ENCODE results near the gene EZH2. TPM values are rescaled to one million over a fixed set of nuclear protein-coding genes. Genes with fewer than 3 reads are reported as not detected.

The EZH2 gene
- total and polyA plus RNA-seq, 4 donors: 17.2 to 34.2 (median 22.2) TPM

DNA sequence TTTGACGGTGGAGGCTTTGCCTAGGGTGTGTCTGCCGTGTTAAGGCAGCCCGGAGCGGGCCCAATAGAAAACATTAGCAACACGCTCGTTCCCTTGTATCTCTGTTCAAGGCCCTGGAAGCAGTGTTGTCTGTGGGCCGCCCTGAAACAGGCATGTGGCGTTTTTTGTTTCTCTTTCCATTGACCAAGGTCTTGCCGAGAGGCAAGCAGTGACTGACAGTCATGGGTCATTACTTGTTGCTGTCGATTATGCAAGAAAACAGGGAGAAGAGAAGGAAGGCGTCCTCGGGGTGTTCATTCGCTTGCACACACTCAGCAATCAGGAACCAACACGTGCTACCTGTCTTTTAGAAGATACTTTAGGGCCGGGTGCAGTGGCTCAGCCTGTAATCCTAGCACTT is 92.5 kb downstream of the EZH2 start:
- no peaks in the 10 kb centered on the region for H3K27me3 ChIP-seq (ENCODE audit: control insufficient read depth, insufficient read depth, low read length)
- H3K27ac ChIP-seq (ENCODE audit: low read depth, low read length): no peak overlapping the region
- no peaks in the 10 kb centered on the region for H3K9me3 ChIP-seq (ENCODE audit: control insufficient read depth, insufficient read depth, low read length)
- WGBS (ENCODE audit: insufficient coverage): 94% methylated on average over 14 of the region's 15 CpGs
- no peak for DNase-seq (ENCODE audit: low read depth in 4 of 6, low spot score in 6 of 6)
- no peak overlapping the region for H3K4me3 ChIP-seq (ENCODE audit: low read depth, low read length)
- peaks cover 56% of the 10 kb centered on the region for H3K36me3 ChIP-seq (ENCODE audit: control insufficient read depth, insufficient read depth, low read length)
- no peaks in the 10 kb centered on the region for H3K4me1 ChIP-seq (ENCODE audit: control insufficient read depth, insufficient read depth, low read length)

DNA sequence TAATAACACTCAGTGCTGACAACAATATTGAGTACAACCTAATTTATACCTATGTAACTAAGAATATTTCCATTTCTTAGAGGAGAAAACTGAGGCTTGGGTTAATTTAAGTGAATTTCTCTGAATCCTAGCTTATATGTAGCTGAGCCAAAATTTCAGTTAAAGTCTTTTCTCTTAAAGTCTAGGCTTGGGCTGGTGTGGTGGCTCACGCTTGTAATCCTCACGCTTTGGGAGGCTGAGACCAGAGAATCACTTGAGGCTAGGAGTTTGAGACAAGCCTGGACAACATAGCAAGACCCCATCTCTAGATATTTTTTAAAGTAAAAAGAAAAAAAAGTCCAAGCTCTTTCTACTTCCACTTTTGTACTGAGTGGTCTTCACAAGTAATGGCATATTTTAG is 93.2 kb downstream of the EZH2 start:
- peaks cover 54% of the 10 kb centered on the region for H3K36me3 ChIP-seq (ENCODE audit: control insufficient read depth, insufficient read depth, low read length)

DNA sequence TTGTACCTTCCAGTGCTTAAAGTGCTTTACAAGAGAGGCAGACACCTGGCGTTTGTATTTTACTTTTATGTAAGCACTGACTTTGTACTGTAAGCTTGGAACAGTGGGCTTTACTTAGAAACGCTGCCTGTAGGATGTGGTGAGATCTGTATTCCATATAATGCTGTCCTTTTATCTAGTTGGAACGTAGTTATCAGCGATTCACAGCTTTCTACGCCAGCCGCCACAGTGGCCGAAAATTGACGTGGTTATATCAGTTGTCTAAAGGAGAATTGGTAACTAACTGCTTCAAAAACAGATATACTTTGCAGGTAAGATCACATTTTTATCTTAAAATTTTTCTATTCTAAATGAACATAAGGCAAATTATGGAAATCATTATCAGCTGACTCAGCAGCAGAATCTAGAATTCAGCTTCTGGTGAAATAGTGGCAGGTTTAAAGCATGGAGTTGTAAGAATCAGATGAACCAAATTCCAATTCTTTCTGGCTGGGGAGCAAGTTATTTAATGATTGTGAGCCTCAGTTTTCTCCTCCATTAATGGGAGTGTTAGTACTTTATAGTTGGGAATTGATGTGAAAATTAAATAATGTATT is 93.9 kb downstream of the EZH2 start:
- no peak for DNase-seq (ENCODE audit: low read depth in 4 of 6, low spot score in 6 of 6)
- Histone ChIP-seq H3K4me1 (ENCODE audit: control insufficient read depth, insufficient read depth, low read length) (no peaks in the 10 kb centered on the region), H3K4me3 (ENCODE audit: low read depth, low read length) (no peak overlapping the region), H3K36me3 (ENCODE audit: control insufficient read depth, insufficient read depth, low read length) (peaks cover 54% of the 10 kb centered on the region), H3K27ac (ENCODE audit: low read depth, low read length) (no peak overlapping the region), H3K9me3 (ENCODE audit: control insufficient read depth, insufficient read depth, low read length) (no peaks in the 10 kb centered on the region), H3K27me3 (ENCODE audit: control insufficient read depth, insufficient read depth, low read length) (no peaks in the 10 kb centered on the region)
- WGBS (ENCODE audit: insufficient coverage): 67% methylated on average over 1 of the region's 8 CpGs

More for the DNA sequence above, 93.2 kb downstream of the EZH2 start:
- no CpG with 5 or more reads among the region's 2 CpGs for WGBS (ENCODE audit: insufficient coverage)
- Histone ChIP-seq H3K27ac (ENCODE audit: low read depth, low read length) (no peak overlapping the region), H3K9me3 (ENCODE audit: control insufficient read depth, insufficient read depth, low read length) (no peaks in the 10 kb centered on the region), H3K4me3 (ENCODE audit: low read depth, low read length) (no peak overlapping the region), H3K4me1 (ENCODE audit: control insufficient read depth, insufficient read depth, low read length) (no peaks in the 10 kb centered on the region), H3K27me3 (ENCODE audit: control insufficient read depth, insufficient read depth, low read length) (no peaks in the 10 kb centered on the region)
- no peak for DNase-seq (ENCODE audit: low read depth in 4 of 6, low spot score in 6 of 6)

DNA sequence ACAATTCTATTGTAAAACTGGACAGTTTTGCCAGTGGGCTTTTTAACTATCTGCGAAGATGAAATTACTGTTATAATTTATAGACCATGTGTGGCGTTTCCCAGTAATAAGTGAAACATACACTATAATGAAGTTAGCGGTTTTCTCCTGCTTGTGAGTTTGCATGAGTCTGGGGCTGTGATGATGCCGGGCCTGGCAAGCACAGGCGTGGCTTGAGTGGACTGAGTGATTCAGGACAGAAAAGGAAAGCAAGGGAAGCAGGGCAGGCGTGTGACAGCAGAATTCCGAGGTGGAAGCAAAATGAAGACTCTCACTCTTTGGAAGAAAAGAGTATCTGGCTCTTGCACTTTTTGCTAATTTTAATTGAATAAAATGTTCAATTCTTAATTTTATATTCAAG is 94.9 kb downstream of the EZH2 start:
- no peaks in the 10 kb centered on the region for H3K4me1 ChIP-seq (ENCODE audit: control insufficient read depth, insufficient read depth, low read length)
- no peak overlapping the region for H3K27ac ChIP-seq (ENCODE audit: low read depth, low read length)
- peaks cover 47% of the 10 kb centered on the region for H3K36me3 ChIP-seq (ENCODE audit: control insufficient read depth, insufficient read depth, low read length)
- WGBS (ENCODE audit: insufficient coverage): 97% methylated on average over 3 of the region's 7 CpGs
- H3K4me3 ChIP-seq (ENCODE audit: low read depth, low read length): no peak overlapping the region
- no peaks in the 10 kb centered on the region for H3K27me3 ChIP-seq (ENCODE audit: control insufficient read depth, insufficient read depth, low read length)
- no peak for DNase-seq (ENCODE audit: low read depth in 4 of 6, low spot score in 6 of 6)
- no peaks in the 10 kb centered on the region for H3K9me3 ChIP-seq (ENCODE audit: control insufficient read depth, insufficient read depth, low read length)

DNA sequence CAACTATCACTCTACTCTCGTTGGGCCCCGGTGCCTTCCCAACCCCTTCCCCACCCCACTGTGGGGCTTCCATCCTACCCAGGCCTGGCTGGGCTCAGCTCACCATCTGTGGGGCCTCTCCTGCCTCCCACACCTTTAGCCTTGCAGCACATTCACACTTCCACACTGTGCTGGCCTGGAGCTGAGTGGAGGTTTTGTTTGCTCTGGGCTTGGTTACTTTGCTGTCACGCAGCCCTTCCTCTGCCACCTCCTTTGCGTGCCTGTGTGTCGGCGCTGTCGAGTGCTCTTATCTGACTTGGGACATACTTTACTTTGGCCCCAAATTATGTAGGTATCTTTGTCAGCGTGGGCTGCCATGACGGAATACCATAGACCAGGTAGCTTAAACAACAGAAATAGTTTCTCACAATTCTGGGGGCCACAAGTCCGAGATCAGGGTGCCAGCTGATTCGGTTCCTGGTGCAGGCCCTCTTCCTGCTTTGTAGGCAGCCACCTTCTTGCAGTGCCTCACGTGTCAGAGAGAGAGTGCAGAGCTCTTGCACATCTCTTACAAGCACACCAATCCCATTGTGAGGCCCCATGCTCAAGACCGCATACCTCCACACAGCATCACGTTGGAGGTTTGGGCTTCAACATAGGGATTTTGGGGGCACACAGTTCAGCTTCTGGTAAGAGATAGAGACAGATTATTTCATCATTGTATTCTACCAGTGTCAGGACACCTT is 96.4 kb downstream of the EZH2 start:
- Histone ChIP-seq H3K4me1 (ENCODE audit: control insufficient read depth, insufficient read depth, low read length) (no peaks in the 10 kb centered on the region), H3K27me3 (ENCODE audit: control insufficient read depth, insufficient read depth, low read length) (no peaks in the 10 kb centered on the region), H3K36me3 (ENCODE audit: control insufficient read depth, insufficient read depth, low read length) (peaks cover 45% of the 10 kb centered on the region), H3K27ac (ENCODE audit: low read depth, low read length) (no peak overlapping the region), H3K4me3 (ENCODE audit: low read depth, low read length) (no peak overlapping the region), H3K9me3 (ENCODE audit: control insufficient read depth, insufficient read depth, low read length) (no peaks in the 10 kb centered on the region)
- WGBS (ENCODE audit: insufficient coverage): 97% methylated on average over 12 of the region's 14 CpGs
- no peak for DNase-seq (ENCODE audit: low read depth in 4 of 6, low spot score in 6 of 6)

DNA sequence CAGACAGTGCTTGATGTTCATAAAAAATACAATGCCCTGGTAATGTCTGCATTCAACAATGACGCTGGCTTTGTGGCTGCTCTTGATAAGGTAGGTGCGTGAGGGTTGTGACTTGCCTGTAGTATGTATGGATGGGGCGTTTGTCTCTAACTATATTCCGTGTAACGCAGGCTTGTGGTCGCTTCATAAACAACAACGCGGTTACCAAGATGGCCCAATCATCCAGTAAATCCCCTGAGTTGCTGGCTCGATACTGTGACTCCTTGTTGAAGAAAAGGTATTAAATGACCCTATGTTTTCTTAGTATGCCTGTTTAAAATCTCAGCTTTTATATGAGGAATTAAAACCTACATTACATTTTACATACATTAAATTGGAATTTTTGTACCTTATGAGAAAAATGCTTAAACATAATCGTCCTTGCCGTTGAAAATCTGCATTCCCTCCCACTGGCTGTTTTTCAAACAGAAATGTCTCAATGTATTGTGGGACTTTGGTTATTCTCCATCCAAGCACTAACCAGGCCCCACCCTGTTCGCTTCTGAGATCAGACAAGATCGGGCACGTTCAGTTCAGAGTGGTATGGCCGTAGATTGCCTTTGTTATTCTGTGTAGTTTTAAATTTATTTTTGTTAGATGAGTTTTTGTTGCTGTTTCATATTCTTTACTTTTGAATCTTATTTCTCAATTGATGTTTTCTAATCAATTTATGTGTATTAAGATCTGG is 100.1 kb downstream of the EZH2 start:
- no peaks in the 10 kb centered on the region for H3K9me3 ChIP-seq (ENCODE audit: control insufficient read depth, insufficient read depth, low read length)
- no peak overlapping the region for H3K27ac ChIP-seq (ENCODE audit: low read depth, low read length)
- DNase-seq (ENCODE audit: low read depth in 4 of 6, low spot score in 6 of 6): no peak
- no peaks in the 10 kb centered on the region for H3K4me1 ChIP-seq (ENCODE audit: control insufficient read depth, insufficient read depth, low read length)
- no peaks in the 10 kb centered on the region for H3K27me3 ChIP-seq (ENCODE audit: control insufficient read depth, insufficient read depth, low read length)
- peaks cover 35% of the 10 kb centered on the region for H3K36me3 ChIP-seq (ENCODE audit: control insufficient read depth, insufficient read depth, low read length)
- no peak overlapping the region for H3K4me3 ChIP-seq (ENCODE audit: low read depth, low read length)
- WGBS (ENCODE audit: insufficient coverage): 83% methylated on average over 3 of the region's 15 CpGs

DNA sequence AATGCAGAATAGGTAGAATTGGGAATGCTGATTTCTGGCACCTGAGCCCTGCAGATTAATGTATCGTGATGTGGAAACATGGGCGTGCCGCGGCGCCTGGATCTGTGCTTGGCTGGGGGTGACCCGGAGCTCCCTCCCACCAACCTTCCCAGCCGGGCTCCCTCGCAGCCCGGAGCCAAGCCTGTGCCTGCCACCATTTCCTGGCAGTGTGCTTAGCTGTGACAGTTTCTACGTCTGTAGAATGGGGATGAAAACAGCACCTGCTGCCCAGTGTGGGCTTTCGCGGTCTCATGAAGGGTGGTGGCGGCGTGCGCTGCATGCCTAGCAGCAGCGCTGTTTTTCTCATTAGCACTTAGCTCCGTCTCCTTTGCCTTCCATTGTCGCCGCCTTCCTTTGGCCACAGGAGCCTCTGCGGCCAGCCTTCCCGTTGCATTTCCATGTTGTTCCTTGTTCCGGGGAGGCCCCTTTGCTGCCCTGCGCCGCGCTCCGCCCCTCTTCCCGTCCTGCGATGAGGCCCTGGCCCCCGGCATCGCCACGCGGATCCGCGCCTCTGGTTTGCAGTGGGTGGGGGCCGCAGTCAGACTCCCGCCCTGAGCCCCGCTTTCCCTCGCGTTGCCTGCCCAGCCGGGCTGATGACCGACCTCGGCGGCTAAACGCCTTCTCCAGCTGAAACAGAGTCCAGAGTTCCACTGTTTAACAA is 101.2 kb downstream of the EZH2 start:
- Histone ChIP-seq H3K27ac (ENCODE audit: low read depth, low read length) (no peak overlapping the region), H3K4me3 (ENCODE audit: low read depth, low read length) (no peak overlapping the region), H3K36me3 (ENCODE audit: control insufficient read depth, insufficient read depth, low read length) (peaks cover 33% of the 10 kb centered on the region), H3K9me3 (ENCODE audit: control insufficient read depth, insufficient read depth, low read length) (no peaks in the 10 kb centered on the region), H3K27me3 (ENCODE audit: control insufficient read depth, insufficient read depth, low read length) (no peaks in the 10 kb centered on the region), H3K4me1 (ENCODE audit: control insufficient read depth, insufficient read depth, low read length) (no peaks in the 10 kb centered on the region)
- DNase-seq (ENCODE audit: low read depth in 4 of 6, low spot score in 6 of 6): peak in 1 of 6 donors; percentile 46
- WGBS (ENCODE audit: insufficient coverage): 74% methylated on average over 35 of the region's 44 CpGs

DNA sequence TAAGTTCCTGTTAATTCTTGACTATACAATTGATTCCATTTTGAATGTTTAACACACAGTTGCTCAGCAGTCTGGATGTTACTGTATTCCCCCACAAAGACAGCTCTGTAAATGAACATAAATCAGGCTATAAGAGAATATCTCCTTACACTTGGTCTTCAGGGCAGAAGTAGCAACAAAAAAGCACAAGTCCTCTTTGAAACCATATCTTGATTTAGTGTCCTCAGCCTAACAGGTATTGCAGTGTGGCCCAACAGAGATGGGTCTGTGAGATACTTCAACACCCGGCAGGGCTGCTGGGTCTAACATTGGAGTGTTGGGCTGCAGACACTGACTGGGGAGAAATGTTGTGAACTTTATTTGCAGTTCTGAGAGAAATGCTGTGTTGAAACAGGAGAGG is 109.6 kb downstream of the EZH2 start:
- DNase-seq (ENCODE audit: low read depth in 4 of 6, low spot score in 6 of 6): no peak
- no peak overlapping the region for H3K27ac ChIP-seq (ENCODE audit: low read depth, low read length)
- H3K36me3 ChIP-seq (ENCODE audit: control insufficient read depth, insufficient read depth, low read length): peaks cover 2% of the 10 kb centered on the region
- no peaks in the 10 kb centered on the region for H3K9me3 ChIP-seq (ENCODE audit: control insufficient read depth, insufficient read depth, low read length)
- WGBS (ENCODE audit: insufficient coverage): 60% methylated on average over 1 of the region's 1 CpG
- H3K4me1 ChIP-seq (ENCODE audit: control insufficient read depth, insufficient read depth, low read length): no peaks in the 10 kb centered on the region
- H3K4me3 ChIP-seq (ENCODE audit: low read depth, low read length): no peak overlapping the region
- H3K27me3 ChIP-seq (ENCODE audit: control insufficient read depth, insufficient read depth, low read length): no peaks in the 10 kb centered on the region

DNA sequence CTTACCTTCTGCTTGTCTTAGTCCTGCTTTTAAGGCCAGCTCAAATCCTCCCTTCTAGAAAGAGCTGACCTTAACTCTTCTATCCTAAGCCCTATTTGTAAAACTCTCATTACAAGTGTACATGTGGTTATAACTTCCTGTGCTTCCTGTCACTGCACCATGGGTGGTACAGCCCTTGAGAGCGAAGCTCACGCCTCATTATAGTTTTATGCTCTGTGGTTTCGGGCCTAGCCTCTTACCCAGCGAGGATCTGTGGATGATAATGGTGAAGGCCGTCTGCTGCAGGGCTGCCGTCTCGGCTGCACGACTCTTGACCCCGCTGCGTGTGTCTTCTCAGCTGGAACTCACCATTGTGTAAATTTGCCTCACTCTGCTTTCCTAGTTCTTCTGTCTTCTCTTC is 110.8 kb downstream of the EZH2 start:
- Histone ChIP-seq H3K4me3 (ENCODE audit: low read depth, low read length) (no peak overlapping the region), H3K4me1 (ENCODE audit: control insufficient read depth, insufficient read depth, low read length) (no peaks in the 10 kb centered on the region), H3K9me3 (ENCODE audit: control insufficient read depth, insufficient read depth, low read length) (no peaks in the 10 kb centered on the region), H3K27ac (ENCODE audit: low read depth, low read length) (no peak overlapping the region), H3K27me3 (ENCODE audit: control insufficient read depth, insufficient read depth, low read length) (no peaks in the 10 kb centered on the region), H3K36me3 (ENCODE audit: control insufficient read depth, insufficient read depth, low read length) (peaks cover 2% of the 10 kb centered on the region)
- 48% methylated on average over 9 of the region's 10 CpGs for WGBS (ENCODE audit: insufficient coverage)
- DNase-seq (ENCODE audit: low read depth in 4 of 6, low spot score in 6 of 6): peak in 2 of 6 donors; percentile 15 to 50

All from spinal cord (tissue), 10 donors.